GM19043 (cell line): ENCODE results near the gene MNDA.
"Not testable (repeated sequence)": the region's sequence is repeated elsewhere in the genome, so short reads cannot be mapped to it uniquely, and the experiment has no call there.

ENCODE experiments used
- ATAC-seq: cut with Tn5 transposase; IDR thresholded peaks from one replicate; pipeline ENCODE4 v1.9.1; 2021; ENCODE audit warnings: low read depth; ENCODE audit not compliant: unreplicated experiment

The MNDA gene

DNA sequence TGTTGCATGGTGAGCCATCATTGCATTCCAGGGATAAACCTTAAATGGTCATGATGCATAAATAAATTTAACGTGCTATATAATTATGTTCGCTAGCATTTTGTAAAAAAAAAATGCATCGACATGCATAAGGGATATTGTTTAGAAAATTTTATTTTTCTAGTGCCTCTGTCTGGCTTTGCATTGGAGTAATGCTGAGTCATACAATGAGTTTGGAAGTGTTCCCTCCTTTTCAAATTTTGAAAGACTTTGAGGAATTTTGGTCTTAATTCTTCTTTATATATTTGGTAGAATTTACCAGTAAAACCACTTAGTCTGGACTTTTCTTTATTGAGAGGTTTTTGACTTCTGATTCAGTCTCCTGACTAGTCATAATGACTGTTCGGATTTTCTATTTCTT is 4.9 kb downstream of the MNDA start:
- ATAC-seq: no peak

DNA sequence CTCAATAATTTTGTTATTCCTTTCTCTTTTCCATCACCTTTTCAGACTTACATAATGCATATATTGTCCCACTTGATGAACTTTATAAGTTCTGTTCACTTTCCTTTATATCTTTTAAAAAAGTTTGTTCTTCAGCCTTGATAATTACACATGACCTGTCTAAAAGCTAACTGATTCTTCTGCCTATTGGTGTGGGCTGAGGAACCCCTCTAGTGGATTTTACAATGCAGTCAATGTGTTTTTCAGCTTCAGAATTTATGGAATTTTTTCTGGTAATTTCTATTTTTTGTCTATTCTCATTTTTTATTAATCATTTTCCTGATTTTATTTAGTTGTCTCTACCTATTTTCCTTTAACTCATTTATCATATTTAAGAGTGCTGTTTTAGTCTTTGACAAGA is 7.5 kb downstream of the MNDA start:
- no peak for ATAC-seq

DNA sequence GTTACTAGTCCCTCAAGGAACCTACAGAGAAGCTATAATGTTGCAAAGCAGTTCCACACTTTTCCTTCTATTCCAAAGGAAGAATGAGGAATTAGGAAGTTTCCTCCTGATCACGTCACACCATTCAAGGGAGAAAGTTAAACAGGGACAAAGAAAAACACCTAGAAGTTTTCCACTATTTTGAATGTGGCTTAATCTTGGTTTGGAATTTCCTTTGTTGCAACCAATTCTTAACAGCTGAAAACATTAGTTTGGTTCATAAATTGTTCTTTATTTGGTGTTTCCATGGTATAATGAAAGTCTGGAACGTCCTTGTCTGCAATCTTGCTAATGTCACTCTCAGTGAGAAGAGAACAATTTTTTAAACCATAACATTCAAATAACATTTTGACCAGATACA is 8.4 kb downstream of the MNDA start:
- ATAC-seq: no peak

GRCh38 chr1:158840236-158840635 is 9.1 kb downstream of the MNDA start:
- ATAC-seq: no peak

GRCh38 chr1:158864595-158864994 is 33.4 kb downstream of the MNDA start:
- no peak for ATAC-seq

DNA sequence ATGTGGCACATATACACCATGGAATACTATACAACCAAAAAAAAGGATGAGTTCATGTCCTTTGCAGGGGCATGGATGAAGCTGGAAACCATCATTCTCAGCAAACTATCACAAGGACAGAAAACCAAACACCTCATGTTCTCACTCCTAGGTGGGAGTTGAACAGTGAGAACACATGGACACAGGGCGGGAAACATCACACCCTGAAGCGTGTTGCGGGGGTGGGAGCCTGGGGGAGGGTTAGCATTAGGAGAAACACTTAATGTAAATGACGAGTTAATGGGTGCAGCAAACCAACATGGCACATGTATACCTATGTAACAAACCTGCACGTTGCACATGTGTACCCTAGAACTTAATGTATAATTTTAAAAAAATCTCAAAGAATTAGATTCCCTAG is 39.3 kb downstream of the MNDA start:
- ATAC-seq: not testable (repeated sequence)

- ATAC-seq: no peak
Observed at GRCh38 chr1:158873141-158873540, 42.0 kb downstream of the MNDA start.

- no peak for ATAC-seq
Observed at GRCh38 chr1:158893654-158894053, 62.5 kb downstream of the MNDA start.

- ATAC-seq: no peak
Observed at GRCh38 chr1:158898722-158899121, 67.6 kb downstream of the MNDA start.
